BJ (cell line): ENCODE results near the gene PMF1. TPM values are rescaled to one million over a fixed set of nuclear protein-coding genes. Genes with fewer than 3 reads are reported as not detected.
A peak's percentile ranks its signal among the peaks of the same experiment; 100 is the strongest.
"Not testable (repeated sequence)": the region's sequence is repeated elsewhere in the genome, so short reads cannot be mapped to it uniquely, and the experiment has no call there.

ENCODE experiments used
- CTCF ChIA-PET: fragments of 350-600 bp; formaldehyde crosslinking; extraction: SDS; loops from one replicate; lab custom pipeline; 2021; ENCODE audit warnings: antibody characterized with exemption, inconsistent platforms; lab: Yijun Ruan, JAX
- POLR2A ChIA-PET: fragments of 300-600 bp; sonication (Branson Sonifier 250); formaldehyde crosslinking; extraction: SDS; loops from one replicate; lab custom pipeline; 2021; ENCODE audit warnings: antibody characterized with exemption; lab: Charles Lee
- DNase-seq: peaks from one replicate; pipeline ENCODE4 v3.0.0-alpha.2; 2011; ENCODE audit warnings: low read depth
- H3K27me3 ChIP-seq: 2 replicates; pipeline ENCODE4 v1.6.0; 2011; ENCODE audit warnings: low read length; ENCODE audit not compliant: control insufficient read depth, insufficient read depth
- H3K36me3 ChIP-seq: 2 replicates; pipeline ENCODE4 v1.5.1; 2011; ENCODE audit warnings: low read length; ENCODE audit not compliant: control insufficient read depth, insufficient read depth
- H3K4me3 ChIP-seq: 2 replicates; pipeline ENCODE4 v1.5.1; 2011; ENCODE audit warnings: low read depth, mild to moderate bottlenecking, control low read depth, low read length
- polyA plus RNA-seq: library from polyadenylated mRNA; depleted of rRNA; stranded (reverse); fragments of >200 nt; gene quantifications from 2 replicates; pipeline ENCODE4 v1.2.3, GENCODE V29; 2011
- TF ChIP-seq, protein P1 (sequence below): IDR thresholded peaks from 2 replicates; pipeline ENCODE4 v1.5.1; 2011; ENCODE audit warnings: low read depth, mild to moderate bottlenecking, control low read depth, inconsistent platforms, low read length, moderate library complexity; ENCODE audit not compliant: insufficient read depth

The PMF1 gene
- polyA plus RNA-seq, 1 experiment, result 73.1 TPM

DNA sequence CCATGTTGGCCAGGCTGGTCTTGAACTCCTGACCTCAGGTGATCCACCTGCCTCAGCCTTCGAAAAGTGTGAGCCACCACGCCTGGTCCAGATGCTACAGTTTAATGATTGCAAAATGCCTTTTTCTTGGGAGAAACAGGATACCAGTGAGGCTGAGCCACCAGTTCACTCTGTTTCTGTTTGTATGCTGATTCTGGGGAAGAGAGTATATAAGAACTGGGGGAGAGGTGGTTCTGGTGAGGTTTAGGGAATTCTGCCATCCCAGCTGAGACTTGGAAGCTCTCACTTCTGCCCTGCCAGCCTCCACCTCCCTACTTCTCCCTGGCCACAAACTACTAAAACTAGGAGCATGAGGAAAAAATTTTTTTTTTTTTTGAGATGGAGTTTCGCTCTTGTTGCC, 8.1 kb upstream of the PMF1 start:
- DNase-seq, result no peak
- H3K27me3 ChIP-seq, result no peaks in the 10 kb centered on the region
- ChIA-PET POLR2A (no interaction called here), CTCF (interaction anchor here (1.1 kb wide), 1 partner anchor 115 kb away, joined by 3 read pairs; no protein-coding TSS in a partner anchor)
- H3K36me3 ChIP-seq, result peaks cover 12% of the 10 kb centered on the region
- no peak overlapping the region for H3K4me3 ChIP-seq
- TF ChIP-seq, protein P1, sequence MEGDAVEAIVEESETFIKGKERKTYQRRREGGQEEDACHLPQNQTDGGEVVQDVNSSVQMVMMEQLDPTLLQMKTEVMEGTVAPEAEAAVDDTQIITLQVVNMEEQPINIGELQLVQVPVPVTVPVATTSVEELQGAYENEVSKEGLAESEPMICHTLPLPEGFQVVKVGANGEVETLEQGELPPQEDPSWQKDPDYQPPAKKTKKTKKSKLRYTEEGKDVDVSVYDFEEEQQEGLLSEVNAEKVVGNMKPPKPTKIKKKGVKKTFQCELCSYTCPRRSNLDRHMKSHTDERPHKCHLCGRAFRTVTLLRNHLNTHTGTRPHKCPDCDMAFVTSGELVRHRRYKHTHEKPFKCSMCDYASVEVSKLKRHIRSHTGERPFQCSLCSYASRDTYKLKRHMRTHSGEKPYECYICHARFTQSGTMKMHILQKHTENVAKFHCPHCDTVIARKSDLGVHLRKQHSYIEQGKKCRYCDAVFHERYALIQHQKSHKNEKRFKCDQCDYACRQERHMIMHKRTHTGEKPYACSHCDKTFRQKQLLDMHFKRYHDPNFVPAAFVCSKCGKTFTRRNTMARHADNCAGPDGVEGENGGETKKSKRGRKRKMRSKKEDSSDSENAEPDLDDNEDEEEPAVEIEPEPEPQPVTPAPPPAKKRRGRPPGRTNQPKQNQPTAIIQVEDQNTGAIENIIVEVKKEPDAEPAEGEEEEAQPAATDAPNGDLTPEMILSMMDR, result no peak

DNA sequence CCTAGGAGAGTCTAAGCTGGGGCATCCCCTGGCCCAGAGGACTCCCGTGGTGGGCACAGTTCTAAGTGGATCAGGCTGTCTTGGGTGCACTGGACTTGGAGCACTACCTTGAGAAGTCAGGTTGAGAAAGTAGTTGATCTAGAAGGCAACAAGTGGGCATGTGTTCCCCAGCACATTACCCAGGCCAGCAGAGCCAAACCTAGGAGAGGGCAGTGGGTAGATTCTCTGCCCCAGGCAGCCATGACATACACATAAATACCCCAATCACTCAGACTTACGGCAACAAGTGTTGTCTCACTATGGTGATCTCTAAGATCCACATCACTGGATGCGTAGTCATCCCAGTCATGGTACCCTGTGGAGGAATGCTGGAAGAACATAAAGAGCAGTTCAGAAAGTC, 1.6 kb upstream of the PMF1 start:
- ChIA-PET POLR2A (no interaction called here), CTCF (interaction anchor here (0.8 to 2.5 kb wide), 2 partner anchors 13 to 114 kb away, joined by 3 to 5 read pairs; no protein-coding TSS in a partner anchor)
- Histone ChIP-seq H3K27me3 (no peaks in the 10 kb centered on the region), H3K36me3 (peaks cover 13% of the 10 kb centered on the region), H3K4me3 (no peak overlapping the region)
- no peak for DNase-seq
- TF ChIP-seq, protein P1, result no peak

DNA sequence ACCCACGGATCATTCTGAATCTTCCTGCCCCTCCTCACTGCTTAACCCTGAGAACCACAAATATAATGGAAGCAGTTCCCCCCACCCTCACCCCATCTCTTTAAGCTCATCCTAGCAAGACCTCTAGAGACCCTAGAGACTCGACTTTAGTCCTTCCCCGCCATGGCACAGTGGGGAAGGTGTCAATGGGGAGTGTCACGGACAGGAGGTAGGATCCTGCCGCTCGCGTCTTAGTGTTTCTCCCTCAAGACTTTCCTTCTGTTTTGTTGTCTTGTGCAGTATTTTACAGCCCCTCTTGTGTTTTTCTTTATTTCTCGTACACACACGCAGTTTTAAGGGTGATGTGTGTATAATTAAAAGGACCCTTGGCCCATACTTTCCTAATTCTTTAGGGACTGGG, 677 bp upstream of the PMF1 start:
- CTCF ChIA-PET, result interaction anchor here (0.9 to 3.8 kb wide), 6 partner anchors 13 to 115 kb away, joined by 3 to 37 read pairs (median 4); no protein-coding TSS in a partner anchor
- POLR2A ChIA-PET, result interaction anchor here (0.7 to 1.3 kb wide), 2 partner anchors 12 to 71 kb away, joined by 3 to 13 read pairs; partner anchors contain the start of gene SMG5
- Histone ChIP-seq H3K4me3 (no peak overlapping the region; the same call in 1 of the 2 replicates), H3K27me3 (no peaks in the 10 kb centered on the region), H3K36me3 (peaks cover 13% of the 10 kb centered on the region)
- DNase-seq, result no peak
- TF ChIP-seq, protein P1, result no peak

DNA sequence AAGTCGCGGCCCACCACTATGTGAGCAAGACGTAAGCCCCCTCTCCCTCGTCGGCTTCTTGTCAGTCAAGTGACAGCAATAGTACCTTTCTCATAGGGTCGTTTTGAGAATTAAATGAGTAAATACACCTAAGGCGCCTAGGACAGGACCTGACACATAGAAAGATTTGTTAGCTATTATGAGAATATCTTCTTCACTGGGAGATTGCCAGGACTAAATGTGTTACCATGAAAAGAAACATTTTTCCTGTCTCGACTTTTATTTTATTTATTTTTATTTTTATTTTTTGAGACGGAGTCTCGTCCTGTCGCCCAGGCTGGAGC, 798 bp downstream of the PMF1 start:
- POLR2A ChIA-PET, result interaction anchor here (1.3 kb wide), 1 partner anchor 69 kb away, joined by 3 read pairs; the partner anchor contains the start of gene SMG5
- H3K4me3 ChIP-seq, result peak overlapping the region; percentile 47
- CTCF ChIA-PET, result interaction anchor here (0.8 to 3.8 kb wide), 8 partner anchors 11 to 123 kb away, joined by 3 to 37 read pairs (median 4); no protein-coding TSS in a partner anchor
- no peak for DNase-seq
- TF ChIP-seq, protein P1, result no peak
- H3K27me3 ChIP-seq, result no peaks in the 10 kb centered on the region
- H3K36me3 ChIP-seq, result peaks cover 9% of the 10 kb centered on the region

DNA sequence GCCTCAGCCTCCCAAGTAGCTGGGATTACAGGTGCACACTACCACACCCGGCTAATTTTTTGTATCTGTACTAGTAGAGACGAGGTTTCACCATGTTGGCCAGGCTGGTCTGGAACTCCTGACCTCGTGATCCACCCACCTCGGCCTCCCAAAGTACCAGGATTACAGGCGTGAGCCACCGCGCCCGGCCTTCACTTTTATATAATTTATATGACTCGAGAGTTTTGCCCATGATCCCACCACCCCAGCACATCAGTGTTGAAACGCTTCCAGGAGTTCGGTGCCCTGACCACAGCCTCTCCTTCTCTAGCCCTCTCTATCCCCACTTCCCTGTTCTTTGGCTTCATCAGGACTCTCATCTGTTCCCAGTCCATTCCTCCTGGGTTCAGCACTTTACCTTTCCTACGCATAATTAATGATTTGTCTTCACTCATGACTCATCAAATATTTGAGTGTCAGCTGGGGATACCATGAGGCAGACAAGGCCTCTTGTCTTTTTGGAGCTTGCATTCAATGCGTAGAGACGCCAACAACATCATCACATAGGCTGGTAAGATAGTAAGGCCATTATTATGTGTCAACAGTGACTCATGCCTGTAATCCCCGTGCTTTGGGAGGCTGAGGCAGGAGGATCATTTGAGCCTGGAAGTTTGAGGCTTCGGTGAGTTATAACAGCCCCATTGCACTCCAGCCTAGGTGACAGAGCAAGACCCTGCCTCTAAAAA, 1.4 kb downstream of the PMF1 start:
- ChIA-PET POLR2A (no interaction called here), CTCF (interaction anchor here (0.6 to 3.8 kb wide), 4 partner anchors 11 to 124 kb away, joined by 3 to 37 read pairs (median 5); no protein-coding TSS in a partner anchor)
- Histone ChIP-seq H3K27me3 (no peaks in the 10 kb centered on the region), H3K4me3 (peak overlapping the region; percentile 47; the same call in 1 of the 2 replicates), H3K36me3 (peaks cover 8% of the 10 kb centered on the region)
- TF ChIP-seq, protein P1, result no peak
- no peak for DNase-seq

DNA sequence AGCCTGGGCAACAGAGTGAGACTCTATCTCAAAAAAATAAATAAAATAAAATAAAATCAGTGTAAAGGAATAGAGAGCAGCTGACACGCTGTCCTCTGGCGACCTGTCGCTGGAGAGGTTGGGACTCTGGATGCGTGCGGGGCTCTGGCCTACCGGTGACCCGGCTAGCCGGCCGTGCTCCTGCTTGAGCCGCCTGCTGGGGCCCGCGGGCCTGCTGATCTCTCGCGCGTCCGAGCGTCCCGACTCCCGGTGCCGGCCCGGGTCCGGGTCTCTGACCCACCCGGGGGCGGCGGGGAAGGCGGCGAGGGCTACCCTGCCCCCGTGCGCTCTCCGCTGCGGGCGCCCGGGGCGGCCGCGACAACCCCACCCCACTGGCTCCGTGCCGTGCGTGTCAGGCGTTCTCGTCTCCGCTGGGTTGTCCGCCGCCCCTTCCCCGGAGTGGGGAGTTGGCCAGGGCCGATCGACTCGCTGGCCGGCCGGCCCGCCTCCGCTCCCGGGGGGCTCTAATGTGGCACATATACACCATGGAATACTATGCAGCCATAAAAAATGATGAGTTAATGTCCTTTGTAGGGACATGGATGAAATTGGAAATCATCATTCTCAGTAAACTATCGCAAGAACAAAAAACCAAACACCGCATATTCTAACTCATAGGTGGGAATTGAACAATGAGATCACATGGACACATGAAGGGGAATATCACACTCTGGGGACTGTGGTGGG, 3.7 kb downstream of the PMF1 start:
- DNase-seq, POLR2A ChIA-PET, H3K27me3 ChIP-seq, H3K4me3 ChIP-seq, H3K36me3 ChIP-seq: not testable (repeated sequence)
- CTCF ChIA-PET, result interaction anchor here (0.6 kb wide), 1 partner anchor 9 kb away, joined by 3 read pairs; no protein-coding TSS in a partner anchor
